Measurements from ENCODE around the gene PHC1.
"Not testable (repeated sequence)": the region's sequence is repeated elsewhere in the genome, so short reads cannot be mapped to it uniquely, and the experiment has no call there.

Gene PHC1

DNA sequence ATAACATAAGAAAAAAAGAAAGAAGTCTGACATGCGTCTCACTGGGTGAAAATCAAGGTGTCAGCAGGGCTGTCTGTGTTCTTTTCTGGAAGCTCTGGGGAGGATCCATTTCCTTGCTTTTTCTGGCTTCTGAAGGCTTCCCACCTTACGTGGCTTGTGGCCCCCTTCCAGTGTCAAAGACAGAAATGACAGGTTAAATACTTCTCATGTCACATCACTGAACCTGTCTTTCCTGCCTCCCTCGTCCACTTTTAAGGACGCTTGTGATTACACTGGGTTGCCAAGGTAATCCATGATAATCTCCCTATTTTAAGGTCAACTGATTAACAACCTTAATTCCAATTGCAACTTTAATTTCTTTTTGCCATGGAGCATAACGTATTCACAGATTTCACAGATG, 4.6 kb upstream of the PHC1 start:
- no peak for DNase-seq (ENCODE audit: low read depth in 4 of 4, low spot score in 1 of 4)

DNA sequence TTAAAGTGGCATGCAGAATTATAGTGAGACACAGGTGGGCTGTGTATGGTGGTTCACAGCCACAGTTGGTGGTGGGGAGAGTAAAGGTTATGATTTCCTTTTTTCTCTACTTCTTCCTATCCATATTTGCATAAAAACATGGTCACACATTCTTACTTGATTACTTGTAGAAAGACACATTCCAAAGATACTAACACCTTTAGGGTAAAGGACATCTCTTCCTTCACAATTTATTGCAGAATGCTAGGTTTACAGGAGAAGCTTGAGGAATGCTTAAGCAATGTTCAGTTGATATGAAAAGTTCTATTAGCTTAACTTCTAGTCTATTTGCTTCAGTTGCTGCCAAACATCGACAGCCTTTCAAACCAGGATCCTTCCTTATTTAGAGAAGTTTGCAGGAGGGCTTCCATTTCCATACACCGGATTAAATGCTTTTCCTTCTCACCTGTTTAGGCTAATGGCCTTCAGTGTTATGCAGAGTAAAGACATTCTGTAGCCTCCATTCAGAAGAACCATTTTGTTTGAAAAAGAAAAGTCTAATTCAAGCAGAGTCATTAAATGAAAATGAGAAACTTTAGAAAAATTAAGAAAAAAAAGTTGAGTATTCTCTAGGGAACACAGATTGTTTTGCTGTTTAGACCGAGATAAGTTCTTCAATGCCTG, 2.6 kb upstream of the PHC1 start:
- no peak for DNase-seq (ENCODE audit: low read depth in 4 of 4, low spot score in 1 of 4)

DNA sequence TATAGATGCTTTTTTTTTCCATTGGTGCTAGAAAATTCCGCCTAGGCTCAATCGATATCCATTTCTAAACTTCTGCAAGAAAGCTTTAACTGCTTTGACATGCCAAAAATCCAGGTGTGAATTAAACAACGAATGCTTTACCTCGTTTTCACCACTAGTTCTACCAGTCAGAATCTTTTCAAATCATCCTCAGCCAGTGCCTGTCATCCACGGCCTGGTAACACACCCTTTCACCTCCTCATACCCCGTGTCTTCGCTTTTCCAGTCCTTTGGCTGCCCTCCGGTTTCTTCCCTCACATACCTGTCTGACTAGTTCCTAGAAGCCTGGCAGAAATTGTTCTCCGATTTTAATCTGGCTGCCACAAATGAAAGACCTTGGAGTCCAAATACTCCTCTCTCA, 1.4 kb upstream of the PHC1 start:
- DNase-seq (ENCODE audit: low read depth in 4 of 4, low spot score in 1 of 4), result no peak

DNA sequence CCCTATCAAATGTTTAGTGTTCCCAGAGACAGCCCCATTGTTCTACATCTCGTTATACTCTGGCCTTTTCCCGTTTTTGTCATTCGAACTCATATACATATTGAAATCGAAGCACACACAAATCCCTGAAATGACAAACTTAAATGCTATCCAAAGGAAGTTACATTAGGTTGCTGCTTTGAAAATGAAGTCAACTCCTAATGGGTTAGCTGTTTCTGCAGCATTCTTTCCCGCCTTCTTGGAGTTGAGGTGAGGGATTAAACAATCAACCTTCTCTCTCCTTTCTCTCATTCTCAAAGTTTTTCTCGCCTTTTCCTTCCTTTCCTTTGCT, 642 bp upstream of the PHC1 start:
- no peak for DNase-seq (ENCODE audit: low read depth in 4 of 4, low spot score in 1 of 4)

DNA sequence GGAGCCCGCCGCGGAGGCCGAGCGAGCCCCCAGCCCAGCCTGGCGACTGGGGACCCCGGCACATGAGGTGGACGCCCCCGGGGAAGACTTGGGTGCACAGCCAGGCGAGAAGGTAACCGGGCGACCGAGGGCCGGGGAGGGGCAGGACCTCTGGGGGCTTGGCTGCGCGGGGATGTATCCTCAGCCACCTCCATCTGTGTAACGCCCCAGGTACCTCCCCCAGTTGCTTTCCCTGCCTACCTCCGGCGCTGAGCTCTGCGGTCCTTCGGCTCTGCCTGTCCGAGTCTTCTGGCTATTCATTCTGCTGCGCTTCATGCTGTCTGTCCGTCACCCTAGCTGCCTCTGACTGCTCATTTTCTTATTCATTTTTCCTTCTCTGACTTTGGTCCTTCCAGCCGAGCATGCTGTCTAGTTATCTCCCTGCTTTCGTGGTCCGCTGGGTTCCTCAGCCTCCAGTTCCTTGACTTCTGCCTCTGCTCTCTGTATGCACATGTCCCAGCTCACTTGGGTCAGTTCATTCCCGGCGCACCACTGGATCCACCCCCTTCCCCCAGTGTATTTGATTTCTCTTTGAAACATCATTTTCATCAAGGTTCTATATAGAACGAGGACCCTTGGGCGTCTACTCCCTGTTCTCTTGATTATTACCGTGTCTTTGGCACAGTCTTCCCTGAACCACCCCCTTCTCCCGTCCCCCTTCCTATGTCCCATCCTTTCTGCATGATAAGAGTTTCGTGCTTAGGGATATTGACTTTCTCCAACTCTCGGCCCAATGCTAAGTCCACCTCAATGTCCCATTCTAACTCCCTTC, 612 bp downstream of the PHC1 start:
- peak in 2 of 4 experiments; percentile 30 to 32 for DNase-seq (ENCODE audit: low read depth in 4 of 4, low spot score in 1 of 4)

DNA sequence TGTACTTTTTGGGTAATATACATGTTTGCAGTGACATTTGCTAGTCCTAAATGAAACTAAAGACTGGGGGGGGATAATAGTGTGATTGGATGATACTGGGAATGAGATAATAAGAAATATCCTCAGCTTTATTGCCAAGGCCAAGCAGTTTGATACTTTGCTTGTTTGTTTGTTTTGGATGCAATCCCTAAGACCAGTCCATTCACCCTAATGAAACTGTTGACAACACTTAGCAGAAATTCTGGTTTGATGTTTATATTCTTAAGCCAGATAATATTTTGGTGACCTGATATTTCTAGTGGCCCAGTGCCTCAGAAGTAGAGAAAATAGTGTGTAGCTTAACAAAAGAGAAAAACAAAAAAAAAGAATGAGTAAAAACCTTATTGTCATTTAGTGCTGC, 1.8 kb downstream of the PHC1 start:
- no peak for DNase-seq (ENCODE audit: low read depth in 4 of 4, low spot score in 1 of 4)

DNA sequence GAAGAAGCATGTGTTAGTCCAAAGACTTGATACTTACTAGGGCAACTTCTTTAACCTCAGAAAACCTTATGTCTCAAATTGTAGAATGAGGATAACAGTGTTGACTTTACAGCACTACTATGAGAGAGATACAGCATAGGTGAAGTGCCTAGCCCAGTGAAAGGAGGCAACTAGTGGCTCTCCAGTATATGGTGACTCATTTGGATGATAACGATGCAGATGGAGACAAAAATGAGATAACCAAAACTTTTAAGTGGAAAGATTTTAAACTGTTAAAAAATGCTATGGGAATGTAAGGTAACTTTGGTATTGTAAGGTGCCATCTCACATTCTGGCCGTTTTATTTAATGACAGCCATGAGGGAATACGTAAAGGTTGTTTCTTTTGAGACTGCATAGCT, 2.7 kb downstream of the PHC1 start:
- DNase-seq (ENCODE audit: low read depth in 4 of 4, low spot score in 1 of 4), result no peak

DNA sequence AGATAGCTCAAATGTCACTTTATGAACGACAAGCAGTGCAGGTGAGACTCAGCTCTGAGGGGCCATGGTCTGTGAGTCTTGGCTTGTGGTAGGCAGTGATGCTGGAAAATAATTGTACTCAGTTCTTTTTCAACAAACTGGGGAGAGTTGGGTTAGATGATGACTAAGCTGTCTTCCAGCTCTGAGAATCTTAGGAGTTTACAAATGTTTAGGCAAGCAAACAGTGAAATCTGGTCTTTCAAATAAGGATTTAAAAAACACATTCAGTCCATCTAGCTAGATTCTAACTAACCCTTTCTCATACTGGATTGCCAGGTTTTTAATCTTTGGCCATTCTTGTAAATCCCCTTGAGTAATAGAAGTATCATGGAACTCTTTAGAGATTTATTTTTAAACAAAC, 3.4 kb downstream of the PHC1 start:
- no peak for DNase-seq (ENCODE audit: low read depth in 4 of 4, low spot score in 1 of 4)

DNA sequence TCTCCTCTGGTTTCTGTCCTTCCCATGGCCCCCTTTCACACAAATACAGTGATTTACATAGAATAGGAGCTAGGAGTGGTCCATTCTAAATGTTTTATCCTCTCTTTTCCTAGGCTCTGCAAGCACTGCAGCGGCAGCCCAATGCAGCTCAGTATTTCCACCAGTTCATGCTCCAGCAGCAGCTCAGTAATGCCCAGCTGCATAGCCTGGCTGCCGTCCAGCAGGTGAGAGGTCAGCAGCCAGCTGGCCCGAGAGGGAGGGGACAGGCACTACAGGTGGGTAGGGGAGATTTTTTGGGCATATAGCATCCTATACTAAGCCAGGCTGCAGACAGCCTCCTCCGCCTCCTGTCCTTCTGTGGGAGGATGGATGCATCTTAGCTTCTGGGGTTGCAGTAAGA, 5.3 kb downstream of the PHC1 start:
- not testable (repeated sequence) for DNase-seq (ENCODE audit: low read depth in 4 of 4, low spot score in 1 of 4)

DNA sequence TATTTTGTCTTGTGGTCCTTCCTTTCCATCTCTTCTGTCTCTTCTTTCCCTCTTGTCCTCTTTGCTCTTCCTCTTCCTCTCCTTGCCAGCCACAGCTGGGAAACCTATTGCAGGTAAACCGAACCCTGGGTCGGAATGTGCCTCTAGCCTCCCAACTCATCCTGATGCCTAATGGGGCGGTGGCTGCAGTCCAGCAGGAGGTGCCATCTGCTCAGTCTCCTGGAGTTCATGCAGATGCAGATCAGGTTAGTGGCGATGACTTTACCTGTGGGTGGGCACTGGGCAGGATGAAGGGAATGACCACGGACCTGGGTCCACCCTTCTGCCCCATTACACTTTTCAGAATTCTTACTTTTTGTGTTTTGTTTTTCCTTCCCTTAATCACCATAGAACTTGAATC, 8.2 kb downstream of the PHC1 start:
- DNase-seq (ENCODE audit: low read depth in 4 of 4, low spot score in 1 of 4), result no peak

DNA sequence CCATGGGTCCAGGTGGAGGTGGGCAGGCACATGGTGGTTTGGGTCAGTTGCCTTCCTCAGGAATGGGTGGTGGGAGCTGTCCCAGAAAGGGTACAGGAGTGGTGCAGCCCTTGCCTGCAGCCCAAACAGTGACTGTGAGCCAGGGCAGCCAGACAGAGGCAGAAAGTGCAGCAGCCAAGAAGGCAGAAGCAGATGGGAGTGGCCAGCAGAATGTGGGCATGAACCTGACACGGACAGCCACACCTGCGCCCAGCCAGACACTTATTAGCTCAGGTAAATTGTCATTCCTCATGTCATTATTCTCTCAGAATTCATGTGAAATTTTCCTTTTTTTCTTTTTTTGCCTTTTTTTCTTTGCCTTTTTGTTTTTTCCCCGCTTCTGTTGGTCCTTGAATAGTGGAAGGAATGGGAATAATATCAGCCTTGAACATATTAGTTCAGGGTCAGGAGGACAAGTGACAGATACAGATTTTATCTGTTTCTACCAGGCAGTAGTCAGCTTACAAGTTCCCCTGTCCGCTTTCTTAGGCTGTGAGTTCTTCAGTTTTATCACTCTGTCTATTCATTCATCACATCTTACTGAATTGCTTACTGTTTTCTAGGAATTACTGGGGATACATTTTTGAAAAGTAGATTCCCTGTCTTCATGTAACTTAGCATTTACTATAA, 16.5 kb downstream of the PHC1 start:
- DNase-seq (ENCODE audit: low read depth in 4 of 4, low spot score in 1 of 4), result not testable (repeated sequence)

DNA sequence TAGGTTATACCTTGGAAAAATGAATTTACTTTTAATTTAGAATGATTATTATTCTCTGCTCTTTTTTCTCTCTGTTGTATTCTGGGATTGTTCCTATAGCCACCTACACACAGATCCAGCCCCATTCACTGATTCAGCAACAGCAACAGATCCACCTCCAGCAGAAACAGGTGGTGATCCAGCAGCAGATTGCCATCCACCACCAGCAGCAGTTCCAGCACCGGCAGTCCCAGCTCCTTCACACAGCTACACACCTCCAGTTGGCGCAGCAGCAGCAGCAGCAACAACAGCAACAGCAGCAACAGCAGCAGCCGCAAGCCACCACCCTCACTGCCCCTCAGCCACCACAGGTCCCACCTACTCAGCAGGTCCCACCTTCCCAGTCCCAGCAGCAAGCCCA, 18.2 kb downstream of the PHC1 start:
- not testable (repeated sequence) for DNase-seq (ENCODE audit: low read depth in 4 of 4, low spot score in 1 of 4)

DNA sequence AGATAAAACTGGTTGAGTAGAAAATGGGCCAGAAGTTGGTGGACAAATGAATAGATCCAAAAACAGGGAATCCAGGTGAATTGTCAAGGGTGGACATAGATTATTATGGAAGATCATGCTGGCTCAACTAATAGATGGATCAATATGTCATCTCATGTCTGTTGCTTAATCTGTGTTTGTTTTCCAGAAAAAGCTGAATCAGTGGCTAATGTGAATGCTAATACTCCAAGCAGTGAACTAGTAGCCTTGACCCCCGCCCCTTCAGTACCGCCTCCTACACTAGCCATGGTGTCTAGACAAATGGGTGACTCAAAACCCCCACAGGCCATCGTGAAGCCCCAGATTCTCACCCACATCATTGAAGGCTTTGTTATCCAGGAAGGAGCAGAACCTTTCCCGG, 19.8 kb downstream of the PHC1 start:
- DNase-seq (ENCODE audit: low read depth in 4 of 4, low spot score in 1 of 4), result not testable (repeated sequence)

DNA sequence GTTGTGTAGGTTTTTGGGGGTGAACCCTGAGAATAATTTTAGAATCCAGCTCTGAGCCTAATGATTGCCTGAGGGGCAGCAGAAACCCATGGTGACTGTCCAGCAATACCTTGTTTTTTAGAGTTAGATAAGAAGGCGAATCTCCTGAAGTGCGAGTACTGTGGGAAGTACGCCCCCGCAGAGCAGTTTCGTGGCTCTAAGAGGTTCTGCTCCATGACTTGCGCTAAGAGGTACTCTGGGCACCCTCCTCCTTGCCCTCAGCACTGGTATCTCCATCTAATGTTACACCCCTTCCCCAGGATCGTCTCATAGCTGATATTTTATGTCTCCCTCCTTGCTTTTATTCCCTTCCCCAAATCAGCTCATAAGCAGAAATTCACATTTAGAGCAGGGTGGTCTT, 22.4 kb downstream of the PHC1 start:
- no peak for DNase-seq (ENCODE audit: low read depth in 4 of 4, low spot score in 1 of 4)

DNA sequence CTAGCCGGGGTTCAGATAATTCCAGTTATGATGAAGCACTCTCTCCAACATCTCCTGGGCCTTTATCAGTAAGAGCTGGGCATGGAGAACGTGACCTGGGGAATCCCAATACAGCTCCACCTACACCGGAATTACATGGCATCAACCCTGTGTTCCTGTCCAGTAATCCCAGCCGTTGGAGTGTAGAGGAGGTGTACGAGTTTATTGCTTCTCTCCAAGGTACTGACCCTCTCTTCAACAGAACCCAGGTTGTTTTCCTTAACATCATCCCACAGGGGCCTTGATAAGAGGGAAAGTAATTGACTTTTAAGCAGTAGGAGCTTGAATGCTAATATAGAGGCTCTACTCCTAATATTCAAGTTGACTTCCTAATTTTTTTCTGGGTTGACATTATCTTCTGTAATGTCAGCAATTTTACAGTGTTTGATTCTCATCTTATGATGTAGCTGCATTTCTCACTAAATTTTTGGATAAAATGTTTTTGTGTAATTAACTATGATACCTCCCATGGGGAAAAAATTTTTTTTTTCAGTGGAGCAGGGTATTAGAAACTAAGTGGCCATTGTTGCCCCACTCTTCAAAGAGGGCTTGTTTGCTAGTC, 23.6 kb downstream of the PHC1 start:
- DNase-seq (ENCODE audit: low read depth in 4 of 4, low spot score in 1 of 4), result not testable (repeated sequence)

DNA sequence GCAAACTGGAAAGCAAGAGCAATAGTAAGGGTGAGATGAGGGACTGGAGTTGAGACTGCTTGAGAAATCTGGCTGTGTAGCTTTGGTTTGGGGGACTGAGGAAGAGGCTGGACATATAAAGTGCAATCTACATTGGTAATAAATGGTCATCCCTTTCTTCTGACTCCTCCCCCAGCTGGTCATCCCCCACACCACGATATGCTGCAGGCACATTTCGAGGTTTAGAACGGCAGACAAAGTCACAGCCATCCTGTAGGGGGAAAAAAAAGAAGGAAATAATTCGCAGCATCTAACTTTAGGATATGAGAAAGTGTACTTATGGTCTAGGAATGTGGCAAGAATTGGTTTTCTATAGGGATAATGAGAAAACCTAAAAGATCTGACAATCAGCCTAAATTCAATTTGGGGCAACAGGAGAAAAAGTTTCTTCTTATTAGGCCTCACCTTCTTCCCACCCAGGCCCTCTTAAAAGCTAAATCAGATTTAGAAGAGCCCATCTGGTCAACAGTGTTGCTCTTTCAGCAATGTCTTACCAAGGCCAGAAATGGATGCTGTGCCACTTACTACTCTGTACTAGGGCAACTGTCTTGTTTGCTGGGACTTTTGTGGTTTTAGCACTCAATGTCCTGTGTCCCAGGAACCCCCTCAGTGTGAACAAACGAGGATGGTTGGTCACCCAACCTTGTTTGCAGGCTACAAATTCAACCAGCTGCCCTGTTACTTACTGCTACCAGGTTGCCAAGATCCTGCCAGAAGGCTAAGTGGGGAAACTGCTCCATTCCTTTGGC, 27.6 kb downstream of the PHC1 start:
- no peak for DNase-seq (ENCODE audit: low read depth in 4 of 4, low spot score in 1 of 4)

DNA sequence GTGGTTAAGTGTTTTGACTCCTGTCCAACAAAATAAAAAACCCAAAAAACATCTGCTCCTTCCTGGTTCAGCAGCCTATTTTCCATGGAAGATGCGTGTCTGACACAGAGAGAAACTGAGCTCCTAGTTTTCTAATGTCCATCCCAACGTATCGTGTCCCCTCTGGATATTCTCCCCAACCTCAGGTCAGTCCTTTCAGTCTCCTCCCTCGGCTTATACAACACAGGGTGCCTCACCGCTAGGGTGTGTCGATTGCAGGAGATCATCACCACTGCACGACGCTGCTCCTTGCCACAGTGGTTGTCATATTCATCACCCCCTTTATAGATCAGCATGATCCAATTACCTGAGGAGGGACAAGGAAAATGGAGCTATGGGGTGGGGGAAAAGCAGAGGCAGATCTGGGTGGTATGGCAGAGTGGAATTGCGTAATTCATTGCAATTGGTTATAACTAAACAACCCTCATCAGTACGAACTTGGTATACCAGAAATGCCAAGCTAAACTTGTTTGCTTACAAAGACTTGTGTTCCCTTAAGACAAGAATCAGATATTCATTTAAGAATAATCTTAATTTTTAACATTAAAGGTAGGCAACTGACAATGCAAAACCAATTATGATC, 29.4 kb downstream of the PHC1 start:
- no peak for DNase-seq (ENCODE audit: low read depth in 4 of 4, low spot score in 1 of 4)

DNA sequence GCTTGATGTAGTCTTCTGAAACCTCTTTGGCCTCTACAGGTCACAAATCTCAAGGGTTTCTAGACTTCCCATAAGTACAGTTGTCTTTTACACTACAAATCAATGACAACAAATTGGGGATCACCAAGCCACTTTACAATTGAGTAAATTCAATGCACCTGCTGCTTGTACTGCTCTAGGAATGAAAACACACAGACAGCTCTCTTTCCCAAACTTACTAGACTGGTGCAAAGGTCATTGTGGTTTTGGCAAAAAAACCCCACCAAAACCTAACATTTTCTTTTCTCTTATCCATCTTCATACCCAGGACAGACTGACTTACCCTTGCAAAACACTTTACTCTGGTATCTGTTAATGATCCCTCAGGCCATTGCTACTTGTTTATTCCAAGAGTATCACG, 32.4 kb downstream of the PHC1 start:
- DNase-seq (ENCODE audit: low read depth in 4 of 4, low spot score in 1 of 4), result no peak

DNA sequence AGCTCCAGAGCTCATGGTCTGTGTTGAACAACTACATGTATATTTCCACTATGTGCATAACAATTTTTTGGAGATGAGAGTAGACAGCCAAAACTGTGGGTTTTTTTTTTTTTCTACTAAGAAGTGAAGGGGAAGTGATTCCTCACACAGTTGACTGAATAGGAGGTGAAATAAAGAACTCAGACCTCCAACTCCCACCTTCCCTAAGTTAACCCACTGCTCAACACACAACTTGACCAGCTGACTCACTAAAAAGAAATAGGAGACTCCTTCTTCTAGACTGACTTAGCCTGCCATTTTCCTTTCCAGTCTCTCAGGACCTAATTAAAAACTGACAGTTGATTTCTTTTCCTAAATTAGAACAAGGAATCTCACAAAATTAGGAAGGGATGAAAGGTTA, 33.4 kb downstream of the PHC1 start:
- DNase-seq (ENCODE audit: low read depth in 4 of 4, low spot score in 1 of 4), result no peak

DNA sequence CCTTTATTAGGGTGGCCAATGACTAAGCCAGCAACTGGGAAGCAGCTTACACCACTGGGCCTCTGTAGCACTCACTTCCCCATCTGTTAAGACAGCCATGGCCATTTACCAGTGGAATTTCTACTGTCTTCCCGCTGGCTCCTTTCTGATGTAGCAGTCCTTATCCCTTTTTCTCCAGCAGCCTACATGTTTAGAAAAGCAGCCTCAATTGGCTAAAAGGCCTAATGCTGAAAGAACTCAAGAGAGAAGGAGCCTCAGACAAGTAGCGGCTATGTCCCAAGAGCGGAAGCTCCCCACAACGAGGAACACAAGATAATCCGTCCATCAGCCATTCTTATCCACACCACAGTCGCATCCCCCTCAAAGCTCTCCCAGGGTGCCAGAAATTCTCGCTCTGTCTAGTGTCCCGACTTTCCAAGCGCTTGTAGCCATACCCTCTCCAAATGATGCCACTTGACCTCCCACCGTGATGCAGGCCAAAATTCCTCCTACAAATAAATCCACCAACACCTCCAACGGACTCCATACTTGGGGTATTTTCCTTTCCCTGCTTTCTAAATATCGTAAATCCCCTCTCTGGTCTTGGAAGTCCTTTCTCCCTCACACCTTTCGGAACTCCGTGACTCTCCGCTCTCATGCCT, 34.5 kb downstream of the PHC1 start:
- DNase-seq (ENCODE audit: low read depth in 4 of 4, low spot score in 1 of 4), result no peak
